Limb (tissue), 2 donors: ENCODE measurements around the gene GOLT1B.

ENCODE experiments used
- DNase-seq, 2 donors: peaks; one replicate each; pipeline ENCODE4 v3.0.0-alpha.2; 2016; ENCODE audit errors: extremely low spot score in 2 of 2

The GOLT1B gene

GRCh38 chr12:21566223-21566906, 64.8 kb downstream of the GOLT1B start:
- no peak for DNase-seq

DNA sequence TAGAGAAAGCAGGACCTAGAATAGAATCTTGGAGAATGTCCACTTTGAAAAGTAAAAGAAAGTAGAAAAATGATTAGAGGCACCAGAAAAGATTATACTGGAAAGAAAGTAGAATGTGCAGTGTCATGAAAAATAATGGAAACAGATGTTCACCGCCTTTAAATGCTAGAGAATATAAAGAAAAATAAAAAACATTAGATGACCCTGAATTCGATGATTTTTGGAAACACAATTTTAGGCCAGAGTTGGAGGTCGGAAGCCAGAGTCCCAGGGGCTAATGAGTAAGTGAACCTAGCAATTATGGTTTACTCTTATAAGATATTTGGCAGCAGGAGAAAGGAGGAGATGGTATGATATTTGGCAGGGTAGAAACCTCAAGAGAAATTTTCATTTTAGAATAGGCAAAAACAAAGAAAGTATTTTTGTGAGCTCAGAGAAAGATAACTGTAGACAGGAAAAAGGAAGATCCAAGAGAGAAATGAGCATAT, 65.4 kb downstream of the GOLT1B start:
- no peak for DNase-seq
